GM18519 (cell line): Measurements from ENCODE around the gene BAAT.
"Not testable (repeated sequence)": the region's sequence is repeated elsewhere in the genome, so short reads cannot be mapped to it uniquely, and the experiment has no call there.

Experiments
- ATAC-seq: cut with Tn5 transposase; IDR thresholded peaks from one replicate; pipeline ENCODE4 v1.9.1; 2021; ENCODE audit warnings: mild to moderate bottlenecking, moderate library complexity; ENCODE audit not compliant: unreplicated experiment, low FRiP score

The BAAT gene

GRCh38 chr9:101384873-101385536 is at the start of gene BAAT:
Gene BAAT, minus strand, starts transcription at chr9:101385006. Its CDS starts 13,602 bp downstream, at chr9:101371404.
- ATAC-seq: not testable (repeated sequence)

GRCh38 chr9:101433229-101433628 is 48.4 kb upstream of the BAAT start:
- ATAC-seq: no peak

GRCh38 chr9:101432740-101433139 is 47.9 kb upstream of the BAAT start:
- ATAC-seq: no peak

DNA sequence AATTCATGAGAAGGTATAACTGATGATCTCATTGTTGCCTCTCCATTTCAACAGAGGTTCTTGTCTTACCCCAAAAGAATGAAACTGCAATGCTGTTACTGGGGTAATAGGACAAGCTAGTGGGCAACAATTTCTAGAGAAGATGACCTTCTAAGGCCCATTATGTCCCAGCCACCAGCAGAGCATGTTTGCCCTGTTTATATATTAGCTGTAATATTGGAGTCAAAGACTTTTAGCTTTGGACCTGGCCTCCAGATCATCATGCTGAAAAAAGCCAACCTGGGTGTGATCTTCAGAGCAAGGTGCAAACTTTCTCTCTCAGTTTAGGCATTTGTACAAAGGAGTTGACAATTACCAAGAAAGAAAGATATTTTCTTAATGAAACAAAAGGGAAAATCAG is 47.4 kb upstream of the BAAT start:
- ATAC-seq: no peak

- no peak for ATAC-seq
Observed at GRCh38 chr9:101429736-101430135, 44.9 kb upstream of the BAAT start.

DNA sequence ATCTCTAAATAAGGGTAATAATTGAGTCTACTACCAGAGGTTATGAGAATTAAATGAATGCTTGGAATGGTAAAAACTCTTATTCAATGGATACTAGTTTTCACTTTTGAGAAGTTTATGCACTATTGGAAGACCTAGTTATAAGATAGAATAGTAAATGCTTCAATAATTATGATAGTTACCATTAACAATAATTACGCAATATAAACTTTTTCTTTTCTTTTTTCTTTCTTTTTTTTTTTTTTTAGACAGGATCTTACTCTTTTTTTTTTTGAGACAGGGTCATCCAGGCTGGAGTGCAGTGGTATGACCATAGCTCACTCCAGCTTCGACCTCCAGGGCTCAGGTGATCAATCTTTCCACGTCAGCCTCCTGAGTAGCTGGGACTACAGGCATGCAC is 44.1 kb upstream of the BAAT start:
- ATAC-seq: no peak

- peak; percentile 71 for ATAC-seq
Observed at GRCh38 chr9:101427957-101428655, 43.3 kb upstream of the BAAT start.

- no peak for ATAC-seq
Observed at GRCh38 chr9:101427358-101427757, 42.6 kb upstream of the BAAT start.

- no peak for ATAC-seq
Observed at GRCh38 chr9:101421653-101422065, 36.9 kb upstream of the BAAT start.

- no peak for ATAC-seq
Observed at GRCh38 chr9:101419863-101420262, 35.1 kb upstream of the BAAT start.

- no peak for ATAC-seq
Observed at GRCh38 chr9:101418518-101419430, 34.0 kb upstream of the BAAT start.

- no peak for ATAC-seq
Observed at GRCh38 chr9:101417977-101418376, 33.2 kb upstream of the BAAT start.

DNA sequence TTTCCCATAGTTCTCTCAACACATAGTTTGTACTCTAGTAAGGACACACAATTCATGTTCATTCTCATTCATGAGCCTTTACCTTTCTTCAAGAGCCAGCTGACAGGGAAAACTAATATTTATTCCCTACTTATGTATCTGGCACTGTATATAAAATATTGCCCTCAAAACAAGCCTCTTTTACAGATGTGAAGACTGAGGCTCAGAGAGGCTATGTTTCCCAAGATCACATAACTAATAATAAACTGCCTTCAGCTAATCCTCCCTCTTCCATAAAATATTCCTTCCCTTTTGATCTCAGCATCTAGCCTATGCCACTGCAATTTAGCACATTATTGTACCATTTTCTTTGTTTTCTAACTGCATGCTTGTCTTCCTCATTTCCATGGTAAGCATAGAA is 32.6 kb upstream of the BAAT start:
- ATAC-seq: no peak

GRCh38 chr9:101415578-101415977 is 30.8 kb upstream of the BAAT start:
- ATAC-seq: no peak

DNA sequence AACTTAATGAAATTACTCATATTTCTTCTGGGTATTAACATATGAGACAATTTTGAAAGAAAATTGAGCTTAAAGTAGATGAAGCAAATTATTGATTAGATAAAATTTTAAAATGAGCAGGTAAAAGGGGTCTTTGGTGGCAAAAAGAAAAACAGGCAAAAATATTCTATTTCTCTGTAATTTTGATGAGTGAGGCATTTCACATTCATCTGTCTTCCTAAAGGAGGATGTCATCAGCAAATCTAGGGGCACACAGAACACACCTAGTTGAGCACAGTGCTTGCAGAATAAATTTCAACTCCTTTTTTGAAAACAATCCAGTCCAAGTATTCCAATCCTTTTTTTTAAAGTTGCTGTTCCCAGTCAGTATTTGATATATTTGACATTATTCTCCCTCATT is 30.0 kb upstream of the BAAT start:
- no peak for ATAC-seq

- no peak for ATAC-seq
Observed at GRCh38 chr9:101409079-101409477, 24.3 kb upstream of the BAAT start.

GRCh38 chr9:101408374-101409078 is 23.7 kb upstream of the BAAT start:
- ATAC-seq: no peak

GRCh38 chr9:101403516-101404285 is 18.9 kb upstream of the BAAT start:
- ATAC-seq: no peak

DNA sequence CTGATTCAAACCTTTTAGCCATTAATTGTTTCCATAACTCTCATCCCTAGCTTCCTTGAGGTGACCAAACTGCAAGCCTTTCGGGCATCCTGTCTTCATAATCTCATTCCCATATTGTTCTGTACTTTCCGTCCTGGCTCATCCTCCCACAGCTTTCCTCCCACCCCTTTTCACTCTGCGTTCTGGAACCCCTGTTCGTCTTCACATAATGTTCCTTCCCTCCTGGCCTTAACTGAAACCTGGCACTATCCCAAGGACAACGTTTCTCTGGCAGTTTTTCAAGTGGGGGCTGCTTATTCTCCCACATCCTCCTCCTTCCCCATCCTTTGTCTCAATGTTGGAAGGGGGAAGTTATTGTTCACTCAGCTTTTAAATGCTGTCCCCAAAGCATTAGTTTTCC is 15.3 kb upstream of the BAAT start:
- ATAC-seq: no peak

DNA sequence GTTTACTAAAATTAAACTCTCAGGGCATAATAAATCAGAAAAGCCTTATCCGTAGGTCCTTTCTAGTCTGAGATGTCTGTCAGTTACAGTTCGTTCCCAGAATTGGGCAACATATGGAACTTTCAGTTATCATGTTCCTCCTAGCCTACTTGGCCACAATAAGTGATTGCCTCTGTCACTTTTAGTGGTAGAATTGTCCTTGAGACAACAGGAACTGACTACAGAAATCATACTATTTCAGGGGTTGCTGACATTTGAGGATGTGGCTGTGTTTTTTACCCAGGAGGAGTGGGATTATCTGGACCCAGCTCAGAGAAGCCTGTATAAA is 14.8 kb upstream of the BAAT start:
- ATAC-seq: no peak
